HG03342 (cell line): ENCODE results near the gene AOC1.
A peak's percentile ranks its signal among the peaks of the same experiment; 100 is the strongest.

Experiments
- ATAC-seq: cut with Tn5 transposase; IDR thresholded peaks from one replicate; pipeline ENCODE4 v1.9.1; 2021; ENCODE audit warnings: mild to moderate bottlenecking, moderate library complexity; ENCODE audit not compliant: unreplicated experiment

AOC1 gene

DNA sequence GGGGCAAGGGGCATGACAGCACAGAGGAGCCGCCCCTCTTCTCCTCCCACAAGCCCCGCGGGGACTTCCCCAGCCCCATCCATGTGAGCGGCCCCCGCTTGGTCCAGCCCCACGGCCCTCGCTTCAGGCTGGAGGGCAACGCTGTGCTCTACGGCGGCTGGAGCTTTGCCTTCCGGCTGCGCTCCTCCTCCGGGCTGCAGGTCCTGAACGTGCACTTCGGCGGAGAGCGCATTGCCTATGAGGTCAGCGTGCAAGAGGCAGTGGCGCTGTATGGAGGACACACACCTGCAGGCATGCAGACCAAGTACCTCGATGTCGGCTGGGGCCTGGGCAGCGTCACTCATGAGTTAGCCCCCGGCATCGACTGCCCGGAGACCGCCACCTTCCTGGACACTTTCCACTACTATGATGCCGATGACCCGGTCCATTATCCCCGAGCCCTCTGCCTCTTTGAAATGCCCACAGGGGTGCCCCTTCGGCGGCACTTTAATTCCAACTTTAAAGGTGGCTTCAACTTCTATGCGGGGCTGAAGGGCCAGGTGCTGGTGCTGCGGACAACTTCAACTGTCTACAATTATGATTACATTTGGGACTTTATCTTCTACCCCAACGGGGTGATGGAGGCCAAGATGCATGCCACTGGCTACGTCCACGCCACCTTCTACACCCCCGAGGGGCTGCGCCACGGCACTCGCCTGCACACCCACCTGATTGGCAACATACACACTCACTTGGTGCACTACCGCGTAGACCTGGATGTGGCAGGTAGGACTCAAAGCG lies 5.1 kb downstream of the AOC1 start:
- no peak for ATAC-seq

DNA sequence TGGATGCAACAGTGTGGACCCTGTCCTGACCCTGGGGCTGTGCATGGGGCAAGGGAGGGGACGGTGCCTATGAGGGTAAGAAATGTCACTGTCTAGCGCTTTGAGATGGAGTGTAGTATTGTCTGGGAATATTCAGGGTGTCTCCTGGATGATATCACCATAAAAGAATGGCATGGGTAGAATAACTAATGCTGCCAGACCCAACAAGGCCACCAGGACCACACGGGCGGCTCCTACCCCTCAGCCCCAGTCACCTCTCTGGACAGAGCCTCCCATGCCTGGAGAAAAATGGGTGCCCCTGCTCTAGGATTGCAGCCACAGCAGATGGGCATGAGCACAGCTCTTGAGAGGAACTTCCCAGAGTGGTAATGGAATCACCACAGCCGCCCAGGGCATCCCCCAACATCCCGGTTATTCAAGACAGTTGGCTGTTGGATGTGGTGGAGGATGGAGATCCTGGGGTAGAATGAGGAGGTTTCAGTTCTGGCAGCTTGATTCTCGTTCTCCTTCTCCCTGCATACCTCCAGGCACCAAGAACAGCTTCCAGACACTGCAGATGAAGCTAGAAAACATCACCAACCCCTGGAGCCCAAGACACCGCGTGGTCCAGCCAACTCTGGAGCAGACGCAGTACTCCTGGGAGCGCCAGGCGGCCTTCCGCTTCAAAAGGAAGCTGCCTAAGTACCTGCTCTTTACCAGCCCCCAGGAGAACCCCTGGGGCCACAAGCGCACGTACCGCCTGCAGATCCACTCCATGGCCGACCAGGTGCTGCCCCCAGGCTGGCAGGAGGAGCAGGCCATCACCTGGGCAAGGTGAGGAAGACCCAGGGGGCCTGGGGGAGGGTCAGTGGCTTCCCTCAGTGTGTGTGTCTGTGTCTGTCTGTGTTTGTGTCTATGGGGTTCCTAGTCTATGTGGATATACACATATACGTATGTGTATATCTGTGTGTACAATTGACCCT lies 6.2 kb downstream of the AOC1 start:
- no peak for ATAC-seq

DNA sequence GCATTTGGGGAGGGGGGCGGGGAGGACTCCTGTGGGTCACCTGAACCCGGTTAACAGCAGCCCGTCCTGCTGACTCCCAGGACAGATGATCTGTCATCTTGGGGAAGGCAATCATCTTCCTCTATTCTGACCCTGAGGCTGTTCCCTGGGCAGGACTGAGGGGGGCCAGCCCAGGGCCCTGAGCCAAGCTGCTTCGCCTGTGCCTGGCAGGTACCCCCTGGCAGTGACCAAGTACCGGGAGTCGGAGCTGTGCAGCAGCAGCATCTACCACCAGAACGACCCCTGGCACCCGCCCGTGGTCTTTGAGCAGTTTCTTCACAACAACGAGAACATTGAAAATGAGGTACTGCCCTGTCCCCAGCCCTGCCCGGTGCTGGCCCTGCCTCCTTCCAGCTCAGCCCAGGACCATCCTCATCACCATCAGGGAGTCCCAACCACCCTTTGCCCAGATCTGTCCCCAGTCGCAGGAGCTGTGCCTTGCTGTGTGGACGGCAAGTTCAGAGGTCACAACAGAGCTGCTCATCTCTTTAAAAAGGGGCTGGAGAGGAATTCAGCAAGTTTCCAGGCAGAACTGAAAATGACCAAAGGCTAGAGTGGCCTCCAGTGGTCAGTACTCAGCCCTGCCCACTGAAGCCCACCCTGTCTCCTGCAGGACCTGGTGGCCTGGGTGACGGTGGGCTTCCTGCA lies 8.1 kb downstream of the AOC1 start:
- no peak for ATAC-seq

DNA sequence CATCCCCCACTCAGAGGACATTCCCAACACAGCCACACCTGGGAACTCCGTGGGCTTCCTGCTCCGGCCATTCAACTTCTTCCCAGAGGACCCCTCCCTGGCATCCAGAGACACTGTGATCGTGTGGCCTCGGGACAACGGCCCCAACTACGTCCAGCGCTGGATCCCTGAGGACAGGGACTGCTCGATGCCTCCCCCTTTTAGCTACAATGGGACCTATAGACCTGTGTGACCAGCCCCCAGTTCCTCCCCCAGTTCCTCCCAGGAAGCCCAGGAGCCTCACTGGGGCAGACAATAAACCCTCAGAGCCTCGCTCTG lies 8.6 kb downstream of the AOC1 start:
- no peak for ATAC-seq

DNA sequence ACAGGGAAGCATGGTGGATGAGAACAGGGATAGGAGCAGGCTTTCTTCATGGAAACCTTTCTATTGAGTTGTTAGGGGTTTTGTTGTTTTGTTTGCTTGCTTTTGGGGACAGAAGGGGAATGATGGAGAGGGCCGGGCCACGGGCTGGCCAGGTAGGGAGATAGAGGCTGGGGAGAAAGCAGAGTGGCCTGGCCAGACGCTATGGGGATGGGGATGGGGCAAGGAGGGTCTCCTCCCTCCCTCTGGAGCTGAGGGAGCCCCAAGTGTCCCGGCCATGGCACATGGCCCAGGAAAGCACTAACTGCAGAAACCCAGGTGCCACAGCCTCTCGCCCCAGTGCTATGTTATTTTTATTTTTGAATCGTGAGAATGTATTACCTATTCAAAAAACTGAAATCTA lies 10.0 kb downstream of the AOC1 start:
- ATAC-seq: no peak

DNA sequence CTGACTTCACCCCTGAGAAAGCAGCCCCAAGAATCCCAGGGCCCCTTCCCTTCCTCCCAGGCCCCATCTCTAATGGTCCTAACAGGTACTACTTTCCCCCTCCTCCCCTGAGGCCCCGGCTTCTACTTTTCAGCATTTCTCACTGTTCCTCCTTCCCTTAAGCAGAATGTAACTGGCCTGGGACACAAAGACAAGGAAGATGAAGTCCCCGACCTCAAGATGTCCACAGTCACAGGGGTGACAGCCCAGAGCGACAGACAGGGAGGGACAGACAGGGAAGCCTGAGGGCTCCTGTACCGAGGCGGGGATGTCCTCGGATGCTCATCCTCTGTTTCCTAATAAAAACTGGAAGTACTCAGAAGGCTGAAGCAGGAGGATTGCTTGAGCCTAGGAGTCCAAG lies 11.6 kb downstream of the AOC1 start:
- no peak for ATAC-seq

DNA sequence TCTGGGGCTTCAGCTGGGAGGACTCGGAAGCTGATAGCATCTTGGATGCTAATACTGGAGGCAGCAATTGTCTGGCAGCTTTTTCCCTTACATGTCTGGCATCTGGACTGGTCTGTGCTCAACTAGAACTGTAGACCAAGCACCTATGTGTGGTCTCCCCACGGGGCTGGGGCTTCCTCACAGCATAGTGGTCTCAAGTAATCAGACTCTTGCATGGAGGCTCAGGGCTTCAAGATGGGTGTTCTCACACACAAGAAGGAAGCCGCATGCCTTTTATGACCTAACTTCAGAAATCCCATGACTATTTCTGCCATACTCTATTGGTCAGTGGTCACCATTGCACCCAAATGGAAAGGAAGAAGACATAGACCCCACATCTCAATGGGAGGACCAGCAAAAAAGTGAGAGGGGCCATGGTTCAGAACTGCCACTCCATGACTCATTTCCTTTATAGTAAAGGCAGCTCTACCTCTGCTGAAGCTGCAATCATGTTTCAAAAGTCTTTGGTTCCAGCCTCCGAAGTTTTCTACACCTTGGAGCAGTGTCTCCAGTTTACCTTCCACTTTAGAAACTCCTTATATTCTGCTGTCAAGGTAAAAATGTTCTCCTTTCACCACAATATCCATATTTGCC lies 14.7 kb downstream of the AOC1 start:
- ATAC-seq: no peak

DNA sequence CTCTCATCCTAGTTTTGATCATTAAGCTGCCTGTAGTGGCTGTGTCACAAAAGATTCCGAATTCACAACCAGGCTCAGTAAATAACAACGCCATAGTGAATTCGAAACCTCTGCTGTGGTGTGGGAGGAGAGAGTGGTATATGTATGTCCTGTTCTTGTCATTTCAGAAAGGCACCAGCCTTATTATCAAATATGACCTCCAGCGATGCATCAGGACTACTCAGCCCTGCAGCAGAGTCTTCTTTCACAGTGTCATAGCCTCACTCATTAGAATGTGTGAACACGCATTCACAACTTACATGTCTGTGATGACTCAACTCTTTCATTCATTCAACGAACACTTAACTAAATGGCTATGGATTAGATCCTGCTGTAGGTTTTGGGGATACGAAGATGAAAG lies 15.3 kb downstream of the AOC1 start:
- no peak for ATAC-seq

DNA sequence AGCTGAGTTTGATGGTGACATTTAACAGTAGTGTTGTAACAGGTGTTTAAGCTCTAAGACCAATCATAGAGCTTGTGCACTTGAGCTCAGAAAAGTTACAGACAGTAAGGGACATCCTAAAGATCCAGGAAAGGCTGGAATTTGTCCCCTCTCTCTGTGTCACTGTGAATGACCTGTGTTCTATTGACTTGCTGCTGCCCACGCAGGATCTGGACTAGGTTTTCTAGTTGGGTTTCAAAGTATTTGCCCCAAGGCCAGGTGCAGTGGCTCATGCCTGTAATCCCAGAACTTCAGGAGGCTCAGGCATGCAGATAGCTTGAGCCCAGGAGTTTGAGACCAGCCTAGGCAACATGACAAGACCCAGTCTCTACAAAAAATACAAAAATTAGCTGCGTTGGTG lies 17.1 kb downstream of the AOC1 start:
- no peak for ATAC-seq

DNA sequence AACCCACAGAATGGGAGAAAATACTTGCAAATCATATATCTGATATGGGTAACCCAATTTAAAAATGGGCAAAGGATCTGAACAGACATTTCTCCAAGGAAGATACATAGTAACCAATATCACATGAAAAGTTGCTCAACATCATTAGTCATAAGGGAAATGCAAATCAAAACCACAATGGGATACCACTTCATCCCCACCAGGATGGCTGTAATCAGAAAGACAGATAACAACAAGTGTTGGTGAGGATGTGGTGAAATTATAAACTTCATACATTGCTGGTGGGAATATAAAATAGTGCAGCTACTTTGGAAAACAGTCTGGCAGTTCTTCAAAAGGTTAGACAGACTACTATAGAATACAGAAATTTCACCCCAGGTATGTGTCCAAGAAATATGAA lies 19.3 kb downstream of the AOC1 start:
- ATAC-seq: no peak

DNA sequence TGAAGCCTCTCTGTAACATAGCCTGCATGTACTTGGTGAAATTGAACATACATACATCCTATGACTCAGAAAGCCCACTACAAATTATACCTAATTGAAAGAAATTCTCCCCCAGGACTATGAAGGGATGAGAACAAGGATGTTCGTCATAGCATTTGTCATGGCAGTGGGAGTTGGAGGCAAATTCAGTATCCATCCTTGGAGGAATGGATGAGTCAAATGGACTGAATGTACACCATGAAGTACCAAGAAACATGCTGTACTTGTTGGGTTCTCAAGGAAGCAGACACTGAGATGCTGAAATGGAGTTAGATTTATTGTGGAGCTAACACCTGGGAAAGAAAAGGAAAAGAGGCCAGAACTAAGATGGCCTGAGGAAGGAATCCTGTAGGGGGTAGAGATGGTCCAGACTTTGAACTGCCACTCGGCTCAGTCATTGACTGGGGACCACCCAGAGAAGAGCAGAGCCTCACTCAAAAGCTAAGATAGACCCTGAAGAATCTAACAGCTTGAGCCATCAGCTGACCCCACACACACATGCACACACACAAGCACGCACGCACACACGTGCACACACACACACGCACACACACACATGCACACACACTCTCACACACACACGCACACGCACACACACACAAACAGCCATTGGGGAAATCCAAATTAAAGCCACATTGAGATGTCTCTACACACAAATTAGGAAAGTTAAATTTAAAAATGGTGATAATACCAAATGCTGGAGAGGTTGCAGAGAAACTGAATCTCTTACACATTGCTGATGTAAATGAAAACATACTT lies 22.3 kb downstream of the AOC1 start:
- no peak for ATAC-seq

DNA sequence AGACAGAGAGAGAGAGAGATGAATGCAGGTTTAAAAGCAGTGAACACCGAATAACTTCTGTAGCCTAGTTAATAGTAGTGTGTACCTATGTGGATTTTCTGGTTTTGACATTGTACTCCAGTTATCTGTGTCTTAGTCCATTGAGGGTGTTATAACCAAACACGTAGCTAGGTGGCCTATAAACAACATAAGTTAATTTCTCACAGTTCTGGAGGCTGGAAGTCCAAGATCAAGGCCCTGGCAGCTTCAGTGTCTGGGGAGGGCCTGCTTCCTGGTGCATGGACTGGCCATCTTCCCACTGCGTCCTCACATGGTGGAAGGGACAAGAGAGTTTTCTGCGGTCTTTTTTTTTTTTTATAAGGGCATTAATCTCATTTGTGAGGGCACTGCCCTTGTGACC lies 23.5 kb downstream of the AOC1 start:
- no peak for ATAC-seq

DNA sequence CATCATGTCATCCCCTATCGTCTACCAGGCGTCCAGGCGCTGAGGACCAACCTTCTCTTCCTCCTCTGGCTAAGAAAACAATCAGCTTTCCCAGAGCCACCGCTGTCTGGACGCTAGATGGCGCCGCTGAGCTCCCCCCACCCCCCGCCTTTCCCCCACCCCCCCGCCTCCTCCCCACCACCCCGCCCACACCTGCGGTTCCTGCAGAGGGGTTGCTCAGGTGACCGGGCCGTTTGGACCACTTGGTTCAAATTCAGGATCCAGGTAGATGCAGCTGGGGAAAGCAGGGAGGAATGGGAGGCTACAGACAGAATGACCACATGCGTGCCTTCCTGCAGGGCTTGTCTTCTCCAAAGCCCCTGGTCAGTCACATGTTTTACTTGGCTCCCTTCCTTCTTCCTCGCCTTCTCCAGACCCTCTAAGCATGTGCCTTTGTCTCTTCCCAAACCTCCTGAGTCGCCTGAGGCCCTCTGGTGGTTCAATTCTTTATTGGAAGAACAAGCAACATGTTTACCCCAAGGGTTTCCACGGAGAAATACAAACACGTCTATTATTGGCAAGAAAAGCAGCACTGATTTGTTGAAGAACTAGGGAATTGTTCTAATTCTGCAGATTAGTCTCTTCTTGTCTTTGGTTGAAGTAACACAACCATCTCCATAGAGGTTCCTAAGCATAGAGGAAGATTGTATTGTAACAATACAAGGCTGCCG lies 24.7 kb downstream of the AOC1 start:
- peak; percentile 61 for ATAC-seq

DNA sequence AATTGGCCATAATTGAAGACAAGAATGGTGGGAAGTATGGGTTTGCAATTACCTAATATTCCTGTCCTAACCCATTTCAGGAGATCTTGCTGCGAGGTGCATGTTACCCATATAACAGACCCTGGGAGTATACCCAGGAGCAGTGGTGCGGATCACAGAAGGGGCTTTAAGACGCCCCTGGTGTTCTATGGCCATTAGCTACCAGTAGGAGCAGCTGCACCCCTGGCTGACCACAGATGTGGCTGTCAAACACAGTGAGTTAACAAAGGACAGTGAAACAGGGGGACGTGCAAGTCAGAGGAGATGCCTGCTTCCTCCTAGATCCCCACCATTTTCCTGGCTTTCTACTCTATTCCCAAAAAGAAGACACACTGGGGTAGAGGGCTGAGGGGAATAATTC lies 25.2 kb downstream of the AOC1 start:
- no peak for ATAC-seq

DNA sequence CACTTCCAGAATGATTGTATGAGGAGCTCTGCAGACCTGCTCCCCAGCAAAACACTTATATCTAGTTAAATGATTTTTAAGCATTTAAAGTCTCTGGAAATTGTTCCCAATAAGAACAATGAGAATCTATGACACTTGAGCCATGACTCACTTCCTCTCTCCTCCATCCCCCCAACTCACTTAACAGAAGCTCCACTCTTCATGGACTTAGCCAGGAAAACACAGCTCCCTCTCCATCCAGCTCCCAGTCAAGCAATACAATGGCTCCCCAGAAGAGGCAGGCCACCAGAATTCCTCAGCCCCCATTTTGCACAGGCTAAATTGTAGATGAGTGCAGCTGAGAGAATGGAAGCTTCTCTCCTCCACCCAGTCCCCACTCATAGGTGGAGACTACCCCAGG lies 27.0 kb downstream of the AOC1 start:
- no peak for ATAC-seq

DNA sequence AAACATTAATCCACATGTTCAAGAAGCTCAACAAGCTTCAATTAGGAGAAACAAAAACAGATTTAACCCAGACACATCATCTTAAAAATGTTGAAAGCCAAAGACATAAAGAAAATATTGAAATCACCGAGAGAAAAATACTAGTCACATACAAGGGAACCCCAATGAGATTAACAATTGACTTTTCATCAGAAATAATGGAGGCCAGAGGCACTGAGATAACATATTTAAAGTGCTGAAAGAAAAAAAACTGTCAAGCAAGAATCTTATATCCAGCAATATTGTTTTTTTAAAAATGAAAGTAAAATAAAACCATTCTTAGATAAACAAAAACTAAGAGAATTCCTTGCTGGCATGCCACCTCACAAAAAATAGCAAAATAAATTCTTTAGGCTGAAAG lies 28.9 kb downstream of the AOC1 start:
- ATAC-seq: no peak

DNA sequence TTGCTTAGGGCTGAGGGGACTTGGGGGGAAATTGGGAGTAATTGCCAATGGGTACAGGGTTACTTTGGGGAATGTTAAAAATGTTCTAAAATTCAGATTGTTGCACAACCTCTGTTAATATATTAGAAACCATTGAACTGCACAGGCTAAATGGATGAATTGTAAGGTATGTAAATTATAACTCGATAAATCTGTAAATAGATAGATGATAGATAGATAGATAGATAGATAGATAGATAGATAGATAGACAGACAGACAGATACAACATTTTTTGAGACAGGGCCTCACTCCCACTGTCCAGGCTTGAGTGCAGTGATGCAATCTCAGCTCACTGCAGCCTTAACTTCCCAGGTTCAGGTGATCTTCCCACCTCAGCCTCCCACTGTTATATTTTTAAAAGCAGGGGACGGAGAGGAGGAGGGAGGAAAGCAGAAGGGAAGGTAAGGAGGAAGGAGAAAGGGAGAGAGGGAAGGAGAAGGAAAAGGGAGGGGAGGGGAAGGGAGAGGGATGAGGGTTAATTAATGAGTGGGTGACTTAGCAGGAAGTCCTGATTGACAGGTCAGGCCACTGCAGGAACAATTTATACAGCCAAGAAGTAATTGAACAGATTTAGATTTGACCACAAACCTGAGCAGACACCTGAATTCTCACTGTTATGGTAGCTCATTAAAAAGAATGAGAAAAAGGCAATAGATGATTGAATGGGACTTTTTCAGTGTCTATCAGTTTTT lies 38.7 kb downstream of the AOC1 start:
- no peak for ATAC-seq

DNA sequence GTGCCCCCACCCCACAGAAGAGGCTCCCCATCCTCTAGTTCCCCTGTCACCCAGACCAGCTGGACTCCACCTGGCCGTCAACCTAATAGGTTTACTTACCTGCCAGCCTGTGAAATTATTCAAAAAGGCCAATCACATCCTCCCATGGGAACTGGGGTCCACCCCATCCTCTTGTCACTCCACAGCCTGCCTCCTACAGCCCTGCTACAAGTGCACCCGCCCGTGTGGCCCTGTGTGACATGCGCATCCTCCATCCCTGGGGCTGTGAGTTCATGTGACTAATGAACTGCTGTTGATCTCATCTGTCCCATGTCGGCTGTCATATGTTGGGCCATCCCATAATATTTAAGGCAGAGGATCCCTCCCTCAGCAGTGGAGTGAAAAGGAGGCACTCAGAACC lies 39.4 kb downstream of the AOC1 start:
- ATAC-seq: no peak

DNA sequence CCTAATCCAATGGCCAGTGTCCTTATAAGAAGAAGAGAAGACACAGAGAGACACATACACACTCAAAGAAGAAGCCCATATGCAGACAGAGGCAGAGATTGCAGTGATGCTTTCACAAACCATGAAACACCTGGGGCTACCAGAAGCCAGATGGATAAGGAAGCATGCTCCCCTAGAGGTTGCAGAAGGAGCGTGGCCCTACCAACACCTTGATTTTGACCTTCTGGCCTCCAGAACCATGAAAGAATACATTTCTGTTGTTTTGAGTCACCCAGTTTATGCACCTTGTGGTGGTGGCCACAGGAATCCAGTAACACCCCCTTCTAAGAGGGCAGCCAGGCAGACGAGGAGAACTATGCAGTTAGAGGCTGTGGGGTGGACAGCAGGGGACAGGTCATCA lies 43.5 kb downstream of the AOC1 start:
- ATAC-seq: no peak
